ENCODE measurements around the gene AQP12A.
"Not testable (repeated sequence)": the region's sequence is repeated elsewhere in the genome, so short reads cannot be mapped to it uniquely, and the experiment has no call there.

Gene AQP12A

GRCh38 chr2:240662681-240663080, 29.0 kb upstream of the AQP12A start:
- DNase-seq = no peak

- no peak for DNase-seq
Measured at GRCh38 chr2:240663546-240664190, 28.0 kb upstream of the AQP12A start.

GRCh38 chr2:240664622-240665021, 27.0 kb upstream of the AQP12A start:
- no peak for DNase-seq

GRCh38 chr2:240670402-240670801, 21.3 kb upstream of the AQP12A start:
- no peak for DNase-seq

GRCh38 chr2:240670950-240671349, 20.7 kb upstream of the AQP12A start:
- no peak for DNase-seq

GRCh38 chr2:240672076-240672700, 19.5 kb upstream of the AQP12A start:
- no peak for DNase-seq

GRCh38 chr2:240672701-240673190, 18.9 kb upstream of the AQP12A start:
- no peak for DNase-seq

GRCh38 chr2:240674461-240675184, 17.0 kb upstream of the AQP12A start:
- not testable (repeated sequence) for DNase-seq

- DNase-seq = not testable (repeated sequence)
Measured at GRCh38 chr2:240675345-240675744, 16.3 kb upstream of the AQP12A start.

GRCh38 chr2:240678043-240678442, 13.6 kb upstream of the AQP12A start:
- not testable (repeated sequence) for DNase-seq

- not testable (repeated sequence) for DNase-seq
Measured at GRCh38 chr2:240678909-240679308, 12.8 kb upstream of the AQP12A start.

GRCh38 chr2:240680185-240680584, 11.5 kb upstream of the AQP12A start:
- DNase-seq = not testable (repeated sequence)

GRCh38 chr2:240682431-240683224, 9.0 kb upstream of the AQP12A start, which contains the start of gene AQP12B:
AQP12B (minus strand) TSS chr2:240682885; CDS start chr2:240682837, 48 bp downstream.
- DNase-seq = not testable (repeated sequence)

- DNase-seq = not testable (repeated sequence)
Measured at GRCh38 chr2:240683329-240683979, 8.2 kb upstream of the AQP12A start.

- not testable (repeated sequence) for DNase-seq
Measured at GRCh38 chr2:240683980-240684728, 7.5 kb upstream of the AQP12A start.

- no peak for DNase-seq
Measured at GRCh38 chr2:240685771-240686371, 5.8 kb upstream of the AQP12A start.

- DNase-seq = no peak
Measured at GRCh38 chr2:240686460-240686859, 5.2 kb upstream of the AQP12A start.

- no peak for DNase-seq
Measured at GRCh38 chr2:240687045-240687740, 4.5 kb upstream of the AQP12A start.

- DNase-seq = no peak
Measured at GRCh38 chr2:240687741-240688552, 3.7 kb upstream of the AQP12A start.

GRCh38 chr2:240688553-240688919, 3.1 kb upstream of the AQP12A start:
- no peak for DNase-seq
